Left renal cortex interstitium (tissue), 4 donors: Measurements from ENCODE around the gene HMCN2. TPM values are rescaled to one million over a fixed set of nuclear protein-coding genes. Genes with fewer than 3 reads are reported as not detected.

Source experiments
- DNase-seq, 4 donors: peaks; one replicate each; pipeline ENCODE4 v3.0.0-alpha.2; 2013; ENCODE audit warnings: low read depth in 4 of 4, low spot score in 2 of 4, missing footprints in 1 of 4
- polyA plus RNA-seq, 4 donors: library from polyadenylated mRNA; unstranded; fragments of 120-200 nt; gene quantifications; one replicate each; pipeline ENCODE4 v1.2.1, GENCODE V29; 2013; ENCODE audit not compliant: insufficient read length in 4 of 4

Gene HMCN2, protein sequence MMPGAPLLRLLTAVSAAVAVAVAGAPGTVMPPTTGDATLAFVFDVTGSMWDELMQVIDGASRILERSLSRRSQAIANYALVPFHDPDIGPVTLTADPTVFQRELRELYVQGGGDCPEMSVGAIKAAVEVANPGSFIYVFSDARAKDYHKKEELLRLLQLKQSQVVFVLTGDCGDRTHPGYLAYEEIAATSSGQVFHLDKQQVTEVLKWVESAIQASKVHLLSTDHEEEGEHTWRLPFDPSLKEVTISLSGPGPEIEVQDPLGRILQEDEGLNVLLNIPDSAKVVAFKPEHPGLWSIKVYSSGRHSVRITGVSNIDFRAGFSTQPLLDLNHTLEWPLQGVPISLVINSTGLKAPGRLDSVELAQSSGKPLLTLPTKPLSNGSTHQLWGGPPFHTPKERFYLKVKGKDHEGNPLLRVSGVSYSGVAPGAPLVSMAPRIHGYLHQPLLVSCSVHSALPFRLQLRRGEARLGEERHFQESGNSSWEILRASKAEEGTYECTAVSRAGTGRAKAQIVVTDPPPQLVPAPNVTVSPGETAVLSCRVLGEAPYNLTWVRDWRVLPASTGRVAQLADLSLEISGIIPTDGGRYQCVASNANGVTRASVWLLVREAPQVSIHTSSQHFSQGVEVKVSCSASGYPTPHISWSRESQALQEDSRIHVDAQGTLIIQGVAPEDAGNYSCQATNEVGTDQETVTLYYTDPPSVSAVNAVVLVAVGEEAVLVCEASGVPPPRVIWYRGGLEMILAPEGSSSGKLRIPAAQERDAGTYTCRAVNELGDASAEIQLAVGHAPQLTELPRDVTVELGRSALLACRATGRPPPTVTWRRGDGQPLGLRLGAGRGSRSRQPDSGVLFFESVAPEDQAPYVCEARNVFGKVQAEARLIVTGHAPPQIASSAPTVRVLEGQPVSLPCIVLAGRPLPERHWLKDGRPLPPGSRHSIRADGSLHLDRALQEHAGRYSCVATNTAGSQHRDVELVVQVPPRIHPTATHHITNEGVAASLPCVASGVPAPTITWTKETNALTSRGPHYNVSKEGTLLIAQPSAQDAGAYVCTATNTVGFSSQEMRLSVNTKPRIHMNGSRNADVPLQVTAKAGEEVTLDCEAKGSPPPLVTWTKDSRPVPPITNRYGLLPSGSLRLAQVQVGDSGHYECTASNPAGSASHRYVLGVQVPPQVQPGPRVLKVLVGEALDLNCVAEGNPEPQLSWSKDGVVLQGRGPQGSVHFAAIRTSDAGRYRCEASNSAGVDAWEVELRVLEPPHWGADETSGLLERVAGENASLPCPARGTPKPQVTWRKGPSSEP (N-terminal part only)
- 1 to 10 TPM in 2 of 4 donors, under 1 TPM in 2; 0.73 to 1.6 (median 0.92) TPM for polyA plus RNA-seq

DNA sequence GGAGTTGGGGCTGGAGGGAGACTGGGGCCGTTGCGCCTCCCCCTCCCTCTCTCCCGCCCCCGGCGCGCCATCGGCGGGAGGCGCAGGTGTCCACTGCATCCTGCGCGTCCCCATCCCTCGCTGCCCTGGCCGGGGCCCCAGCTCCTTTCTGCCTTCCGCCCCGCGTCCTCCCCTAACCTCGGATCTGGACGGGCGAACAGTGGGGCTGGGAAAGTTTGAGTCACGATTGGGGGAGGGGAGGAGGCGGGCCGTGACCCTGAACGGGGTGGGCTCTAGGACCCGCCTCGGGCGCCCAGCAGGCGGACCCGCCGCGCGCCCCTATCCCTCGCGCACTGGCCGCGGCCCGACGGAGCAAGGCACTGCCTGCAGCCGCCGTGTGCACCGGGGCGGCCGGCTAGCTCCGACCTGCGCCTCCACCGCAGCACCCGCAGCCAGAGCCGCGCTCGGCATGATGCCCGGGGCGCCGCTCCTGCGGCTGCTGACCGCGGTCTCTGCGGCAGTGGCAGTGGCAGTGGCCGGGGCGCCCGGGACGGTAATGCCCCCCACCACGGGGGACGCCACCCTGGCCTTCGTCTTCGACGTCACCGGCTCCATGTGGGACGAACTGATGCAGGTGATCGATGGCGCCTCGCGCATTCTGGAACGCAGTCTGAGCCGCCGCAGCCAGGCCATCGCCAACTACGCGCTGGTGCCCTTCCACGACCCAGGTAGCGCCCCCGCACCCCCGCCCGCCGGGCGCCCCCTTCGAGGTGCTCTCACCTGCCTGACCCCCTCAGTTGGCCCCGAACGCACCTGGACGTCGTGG is at the start of gene HMCN2:
TSS of gene HMCN2 (plus strand) at position 330 of the 805 bp plus-strand sequence. CDS start at position 449, 119 bp downstream.
- no peak for DNase-seq

DNA sequence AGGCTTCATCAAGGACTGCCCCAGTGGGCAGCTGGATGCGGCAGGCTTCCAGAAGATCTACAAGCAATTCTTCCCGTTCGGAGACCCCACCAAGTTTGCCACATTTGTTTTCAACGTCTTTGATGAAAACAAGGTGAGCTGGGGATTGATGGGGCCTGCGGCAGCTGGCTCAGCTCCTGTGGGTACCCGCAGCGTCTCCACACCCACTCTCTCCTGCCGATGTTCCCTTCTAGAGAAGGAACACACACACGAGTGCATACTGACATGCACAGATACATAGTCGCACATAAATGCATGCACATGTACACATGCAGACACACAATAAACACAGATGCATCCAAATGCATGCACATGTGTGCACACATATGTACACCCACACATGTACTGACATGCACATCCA is 47.7 kb upstream of the HMCN2 start:
- no peak for DNase-seq

DNA sequence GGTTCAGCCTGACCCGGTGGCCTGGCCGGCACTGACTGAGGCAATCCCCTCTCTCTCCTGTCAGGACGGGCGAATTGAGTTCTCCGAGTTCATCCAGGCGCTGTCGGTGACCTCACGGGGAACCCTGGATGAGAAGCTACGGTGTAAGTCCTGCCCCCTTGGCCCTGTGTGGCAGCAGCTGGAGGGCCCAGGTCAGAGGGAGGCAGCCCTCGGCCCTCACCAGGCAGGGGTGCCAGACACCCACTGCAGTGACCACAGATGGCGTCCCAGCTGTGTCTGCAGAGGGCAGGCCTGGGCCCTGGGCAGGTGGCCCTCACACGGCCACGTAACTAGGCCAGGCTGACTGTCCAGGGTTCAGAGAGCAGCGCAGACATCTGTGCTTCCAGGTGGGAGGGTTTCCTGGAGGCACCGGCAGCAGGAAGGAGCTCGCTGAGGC is 45.9 kb upstream of the HMCN2 start:
- DNase-seq = no peak

DNA sequence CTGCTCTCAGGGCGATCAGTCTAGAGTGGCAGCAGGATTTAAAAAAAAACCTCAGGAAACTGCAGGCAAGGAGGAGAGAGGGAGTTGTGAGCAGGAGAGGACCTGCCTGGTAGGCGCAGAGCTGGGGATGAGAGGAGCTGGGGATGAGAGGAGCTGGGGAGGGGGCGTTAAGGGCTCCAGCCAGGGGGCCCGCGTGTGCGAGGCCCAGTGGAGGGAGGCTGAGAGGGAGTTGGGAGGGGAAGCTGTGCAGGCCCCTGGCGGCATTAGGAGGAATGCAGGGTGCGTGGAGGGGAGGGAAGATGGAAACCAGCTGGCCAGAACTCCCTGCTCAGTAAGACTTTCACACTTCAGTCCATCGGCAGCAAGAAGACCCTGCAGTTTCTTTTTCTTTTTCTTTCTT is 45.2 kb upstream of the HMCN2 start:
- peak in 2 of 4 donors; percentile 79 to 87 for DNase-seq

DNA sequence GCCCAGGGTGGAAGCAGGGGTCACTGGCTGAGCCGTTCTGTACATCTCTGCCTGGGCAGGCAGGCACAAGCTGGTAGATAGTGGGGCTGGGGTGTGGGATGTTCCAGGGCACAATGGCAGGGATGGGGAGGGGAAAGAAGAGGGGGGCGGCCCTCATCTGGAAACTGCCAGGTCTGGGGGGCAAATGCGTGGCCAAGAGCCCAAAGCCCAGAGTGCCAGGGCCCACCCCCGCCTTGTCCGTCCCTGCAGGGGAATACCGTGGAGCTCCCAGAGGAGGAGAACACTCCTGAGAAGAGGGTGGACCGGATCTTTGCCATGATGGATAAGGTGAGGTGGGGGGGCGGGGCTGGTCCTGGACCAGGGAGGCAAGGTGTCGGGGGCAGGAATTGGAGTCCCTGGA is 42.7 kb upstream of the HMCN2 start:
- DNase-seq = no peak

DNA sequence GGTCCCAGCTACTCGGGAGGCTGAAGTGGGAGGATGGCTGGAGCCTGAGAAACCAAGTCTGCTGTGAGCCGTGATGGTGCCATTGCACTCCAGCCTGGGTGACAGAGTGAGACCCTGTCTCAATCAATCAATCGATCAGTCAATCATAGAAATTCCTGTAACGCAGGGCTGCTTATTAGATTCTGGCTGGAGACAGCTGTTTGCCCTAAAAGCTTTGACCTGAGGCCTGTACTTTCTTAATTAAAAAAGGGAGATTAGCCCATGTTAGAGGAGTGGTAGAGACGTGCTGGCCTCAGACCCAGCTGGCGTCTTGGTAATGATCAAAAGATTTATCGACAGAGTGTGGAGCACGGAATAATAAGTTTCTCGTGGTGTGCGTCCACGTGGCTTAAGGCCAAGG is 40.5 kb upstream of the HMCN2 start:
- no peak for DNase-seq

DNA sequence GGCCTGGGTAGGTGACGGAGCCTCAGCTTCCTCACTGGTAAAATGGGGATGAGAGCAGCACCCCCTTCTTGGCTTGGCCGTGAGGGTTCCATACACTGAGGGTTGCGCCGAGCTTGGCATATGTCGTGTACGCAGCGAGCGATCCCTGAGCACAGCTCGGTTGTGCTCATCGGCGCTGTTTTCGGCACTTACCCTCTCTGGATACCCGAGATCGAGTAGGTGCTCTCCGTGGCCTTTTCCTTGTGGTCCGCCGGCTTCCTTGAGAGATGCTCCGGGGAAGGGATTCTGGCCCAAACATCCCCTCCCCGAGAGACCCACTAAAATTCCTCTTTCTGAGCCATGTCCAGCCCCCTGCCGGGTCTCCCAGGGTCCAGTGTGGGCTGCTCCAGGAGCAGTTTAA is 40.0 kb upstream of the HMCN2 start:
- no peak for DNase-seq

DNA sequence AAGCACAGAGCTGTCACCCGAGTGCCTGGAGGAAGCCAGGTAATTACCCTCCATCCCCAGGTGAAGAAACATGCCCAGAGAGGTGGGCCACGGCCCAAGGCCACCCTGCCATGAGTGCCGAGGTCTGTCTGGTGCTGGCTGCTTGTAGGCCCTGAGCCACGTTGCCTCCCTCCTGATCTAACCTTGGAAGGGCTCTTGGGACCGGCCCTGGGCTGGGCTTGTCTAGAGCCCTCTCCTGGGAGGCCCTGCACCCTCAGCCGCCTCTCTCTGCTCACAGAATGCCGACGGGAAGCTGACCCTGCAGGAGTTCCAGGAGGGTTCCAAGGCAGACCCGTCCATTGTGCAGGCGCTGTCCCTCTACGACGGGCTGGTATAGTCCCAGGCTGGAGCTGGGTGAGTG is 39.4 kb upstream of the HMCN2 start:
- no peak for DNase-seq

DNA sequence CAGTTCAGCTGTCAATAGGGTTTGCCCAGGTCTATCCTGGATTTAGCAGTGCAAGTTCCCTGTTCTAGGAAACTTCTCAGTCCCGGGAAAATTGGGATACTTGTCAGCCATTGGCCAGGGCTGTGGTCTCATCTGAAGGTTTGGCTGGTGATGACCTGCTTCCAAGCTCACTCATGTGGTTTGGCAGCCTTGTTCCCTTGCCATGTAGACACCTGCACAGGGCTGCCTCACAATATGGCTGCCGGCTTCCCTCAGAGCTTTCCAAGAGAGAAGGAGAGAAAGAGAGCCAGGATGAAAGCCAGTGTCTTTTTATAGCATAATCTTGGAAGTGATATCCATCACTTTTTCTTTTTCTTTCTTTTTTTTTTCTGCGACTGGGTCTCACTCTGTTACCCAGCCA is 37.7 kb upstream of the HMCN2 start:
- no peak for DNase-seq

DNA sequence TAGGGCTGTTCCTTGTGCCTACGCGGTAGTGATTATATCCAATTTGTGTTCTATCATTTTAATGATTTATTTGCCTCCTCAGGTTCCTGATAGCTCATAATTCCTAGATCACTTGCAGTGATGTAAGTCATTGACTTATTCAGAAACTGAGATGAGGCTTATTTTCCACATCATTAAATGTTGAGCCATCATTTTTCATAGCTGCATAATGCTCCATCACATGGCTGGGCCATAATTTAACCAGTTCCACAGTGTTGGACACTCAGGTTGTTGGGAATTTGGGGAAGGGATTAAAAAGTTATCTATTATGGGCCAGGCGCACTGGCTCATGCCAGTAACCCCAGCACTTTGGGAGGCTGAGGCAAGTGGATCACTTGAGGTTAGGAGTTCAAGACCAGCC is 35.8 kb upstream of the HMCN2 start:
- no peak for DNase-seq

DNA sequence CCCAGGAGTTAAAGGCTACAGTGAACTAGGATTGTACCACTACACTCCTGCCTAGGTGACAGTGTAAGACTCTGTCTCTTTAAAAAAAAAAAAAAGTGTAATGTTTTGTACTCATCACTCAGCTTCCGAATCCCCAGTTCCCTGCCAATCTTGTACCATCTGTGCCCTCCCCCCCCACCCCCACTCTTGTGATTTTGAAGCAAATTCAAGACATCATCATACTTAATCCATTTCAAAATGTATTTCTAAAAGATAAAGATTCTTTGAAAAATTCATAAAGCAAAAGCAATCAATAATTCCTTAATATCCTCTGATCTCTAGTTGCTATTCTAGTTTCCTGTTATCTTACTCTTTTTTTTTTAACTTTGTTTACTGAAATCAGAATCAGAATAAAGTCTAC is 34.9 kb upstream of the HMCN2 start:
- DNase-seq = no peak

DNA sequence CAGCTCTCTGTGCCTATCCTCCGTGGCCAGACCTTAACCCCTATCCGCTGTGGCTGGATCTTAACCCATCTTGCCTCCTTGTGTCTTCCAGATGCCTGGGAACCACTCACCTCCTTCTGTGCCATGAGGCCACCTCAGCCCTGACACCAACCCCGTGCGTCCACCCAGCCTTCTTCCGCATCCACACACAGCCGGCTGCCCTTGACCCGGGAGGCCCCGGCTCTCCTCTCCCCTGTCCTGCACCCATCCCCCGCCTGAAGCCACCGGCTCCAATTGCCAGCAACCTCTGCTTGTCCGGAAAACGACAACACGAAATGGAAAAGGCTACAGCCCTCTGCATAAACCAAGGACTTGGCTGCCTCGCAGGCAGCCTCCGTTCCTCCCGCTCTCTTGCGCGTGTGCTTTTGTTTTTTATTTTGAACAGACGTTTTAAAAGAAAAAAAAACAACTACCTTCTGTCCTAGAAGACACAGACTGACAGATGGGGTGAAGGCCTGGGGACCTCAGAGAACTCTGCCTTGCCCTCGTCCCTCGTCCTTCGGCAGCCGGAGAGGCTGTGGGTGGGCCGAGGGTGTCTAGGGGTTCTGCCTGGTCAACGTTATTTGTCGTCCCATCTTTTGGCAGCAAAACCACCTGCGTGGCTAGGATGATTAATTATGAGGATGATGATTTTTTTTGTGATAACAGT is 32.5 kb upstream of the HMCN2 start:
- DNase-seq = no peak

DNA sequence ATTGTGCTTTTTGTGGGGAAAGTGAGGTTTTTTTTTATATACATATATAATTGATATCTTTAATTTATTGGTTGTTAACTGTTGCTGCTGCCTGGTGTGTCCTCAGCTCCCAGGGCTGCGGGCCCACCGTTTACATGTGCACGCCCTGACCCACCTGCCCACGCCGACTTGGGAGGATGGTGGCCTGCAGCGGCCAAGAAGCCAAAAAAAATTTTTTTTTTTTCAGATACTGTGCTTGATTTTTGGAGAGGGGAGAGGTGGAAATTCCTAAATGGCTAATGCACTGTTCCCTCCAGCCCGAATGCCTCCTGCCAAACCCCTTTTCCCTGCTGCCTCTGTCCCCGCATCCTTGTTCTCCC is 32.0 kb upstream of the HMCN2 start:
- no peak for DNase-seq

DNA sequence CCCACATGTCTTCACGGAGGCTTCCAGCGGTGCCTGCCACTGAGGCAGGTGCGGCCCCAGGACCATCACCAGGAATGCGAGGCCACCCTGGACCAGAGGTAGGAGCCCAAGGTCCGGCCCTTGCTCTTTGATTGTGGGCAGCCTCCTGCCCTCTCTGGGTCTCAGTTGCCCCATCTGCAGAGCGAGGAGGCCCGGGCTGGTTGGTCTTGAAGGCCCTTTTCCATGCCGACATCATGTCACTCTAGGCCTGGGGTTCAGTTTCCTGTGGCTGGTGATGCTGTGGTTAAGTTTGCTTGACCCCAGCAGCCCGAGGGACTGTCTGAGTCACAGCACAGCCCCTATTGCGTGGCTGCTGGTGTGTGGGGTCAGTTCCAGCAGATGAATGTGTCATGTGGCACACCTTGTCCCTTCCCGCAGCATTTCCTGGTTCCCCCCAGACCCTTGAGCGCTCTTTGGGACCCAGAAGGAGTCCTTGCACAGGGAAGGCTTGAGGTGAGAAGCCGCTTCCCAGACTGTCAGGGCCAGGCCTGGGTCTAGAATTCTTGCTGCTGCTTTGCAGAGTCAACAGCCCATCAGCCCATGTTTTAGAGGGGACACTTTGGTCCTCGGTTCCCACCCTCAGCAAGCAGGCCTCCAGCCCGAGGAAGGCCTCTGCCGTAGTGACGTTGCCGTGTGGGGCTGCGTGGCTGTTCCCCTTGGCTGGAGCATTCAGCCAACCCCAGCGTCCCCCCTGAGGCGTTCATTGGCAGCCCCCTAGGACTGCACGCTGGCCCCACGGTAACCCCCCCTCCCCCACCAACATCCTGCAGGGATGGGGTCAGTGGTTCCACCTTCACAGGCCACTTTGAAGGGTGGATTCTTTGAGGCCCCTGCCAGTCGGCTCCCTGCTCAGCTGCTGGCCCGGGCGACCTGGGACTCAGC is 31.0 kb upstream of the HMCN2 start:
- no peak for DNase-seq

DNA sequence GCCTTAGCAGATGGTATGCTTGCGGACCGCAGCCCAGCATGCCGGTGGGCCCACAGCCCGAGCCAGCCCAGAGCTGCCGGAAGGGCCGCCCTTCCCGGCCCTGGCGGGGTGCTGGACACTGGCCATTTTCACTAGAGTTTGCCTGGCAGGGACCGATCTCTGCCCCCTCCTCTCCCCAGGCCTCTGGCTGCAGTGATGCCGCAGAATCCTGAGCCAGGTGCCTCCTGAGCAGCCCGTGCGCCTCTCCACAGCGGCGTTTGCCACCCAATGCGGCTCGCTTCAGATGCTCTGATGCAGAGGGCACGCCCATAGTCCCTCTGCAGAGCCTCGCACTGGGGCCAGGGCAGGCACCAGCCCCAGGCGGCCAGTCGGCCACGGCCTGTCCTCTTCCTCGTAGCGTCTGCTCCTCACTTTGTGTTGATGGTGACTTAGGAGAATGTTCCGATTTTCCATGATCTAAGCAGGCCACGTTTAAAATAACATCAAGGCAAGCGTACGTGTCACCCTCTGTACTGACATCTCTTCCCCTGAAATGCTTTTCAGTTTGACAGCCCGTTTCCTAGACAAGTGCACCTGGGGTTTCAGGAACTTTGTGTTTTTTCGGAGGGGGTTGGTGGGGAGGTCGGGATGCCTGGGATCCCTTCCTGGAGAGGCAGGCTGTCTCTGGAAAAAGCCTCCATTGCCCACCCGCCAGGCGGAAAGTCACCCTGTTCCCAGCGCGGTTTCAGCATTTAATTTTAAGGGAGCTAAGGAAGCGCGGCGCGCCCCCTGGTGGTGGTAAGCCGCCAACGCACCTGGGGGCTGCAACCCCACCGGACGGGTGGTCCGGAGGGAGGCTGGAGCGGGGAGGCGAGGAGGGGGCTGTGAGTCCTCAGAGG is 29.8 kb upstream of the HMCN2 start:
- no peak for DNase-seq

DNA sequence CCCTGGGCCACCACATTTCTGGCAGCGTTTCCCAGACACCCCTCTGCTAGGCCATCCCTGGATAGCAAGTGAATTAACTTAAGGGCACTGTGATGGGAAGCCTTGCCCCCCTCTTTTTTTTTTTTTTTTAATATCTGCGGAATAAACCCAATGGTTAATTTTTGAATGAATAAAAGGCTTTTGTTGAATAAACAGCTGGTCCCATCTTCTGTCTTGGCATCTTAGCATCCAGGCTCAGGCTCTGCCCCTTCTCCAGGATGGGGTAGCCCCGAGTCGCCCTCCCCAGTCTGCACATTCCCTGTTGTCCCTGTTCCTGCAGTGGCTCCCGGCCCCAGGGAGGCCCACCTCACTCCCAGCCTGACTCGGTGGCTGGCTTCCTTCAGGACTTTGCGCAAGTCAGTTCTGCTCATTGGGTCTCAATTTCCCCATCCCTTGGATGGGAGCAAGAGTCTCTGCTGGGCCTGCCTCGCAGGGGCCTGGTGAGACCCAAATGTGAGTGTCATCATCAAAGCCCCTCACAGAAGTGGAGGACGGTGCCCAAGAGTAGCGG is 29.0 kb upstream of the HMCN2 start:
- DNase-seq = no peak

DNA sequence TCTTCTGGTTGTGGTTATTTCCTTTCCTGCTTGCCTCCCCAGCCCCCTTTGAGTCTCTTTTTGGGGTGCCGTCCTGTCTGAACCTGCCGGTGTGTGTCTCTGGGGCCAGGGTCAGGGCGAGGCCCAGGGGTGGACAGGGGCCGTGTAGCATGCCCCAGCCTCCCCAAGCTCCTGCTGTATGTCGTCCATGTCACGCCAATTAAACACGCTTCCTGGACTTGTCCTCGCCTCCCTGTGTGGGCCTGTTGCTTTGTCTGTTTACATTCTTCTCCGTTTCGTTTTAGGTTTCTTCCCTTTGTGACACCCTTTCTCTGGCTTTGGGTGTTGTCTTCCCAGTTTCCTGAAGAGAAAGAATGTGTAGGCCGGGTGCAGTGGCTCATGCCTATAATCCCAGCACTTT is 28.5 kb upstream of the HMCN2 start:
- no peak for DNase-seq
